Trophoblast cell (in vitro differentiated cells and primary cell): ENCODE data around the gene ANXA8L1.
"Not testable (repeated sequence)": the region's sequence is repeated elsewhere in the genome, so short reads cannot be mapped to it uniquely, and the experiment has no call there.

ENCODE experiments used
- DNase-seq, 2 donors: peaks; one replicate each; pipeline ENCODE4 v3.0.0-alpha.2; 2016
- H2AFZ ChIP-seq: 2 replicates; pipeline ENCODE4 v1.6.1; 2013; ENCODE audit warnings: low read length, moderate library complexity, mild to moderate bottlenecking; ENCODE audit not compliant: insufficient read depth, poor library complexity
- H2AK5ac ChIP-seq: 2 replicates; pipeline ENCODE4 v1.6.1; 2013; ENCODE audit warnings: mild to moderate bottlenecking, low read length
- H2BK120ac ChIP-seq: 2 replicates; pipeline ENCODE4 v1.6.1; 2013; ENCODE audit warnings: low read length, mild to moderate bottlenecking, moderate library complexity; ENCODE audit not compliant: insufficient read depth, poor library complexity
- H2BK12ac ChIP-seq: 2 replicates; pipeline ENCODE4 v1.6.1; 2013; ENCODE audit warnings: mild to moderate bottlenecking, low read length, moderate library complexity
- H2BK5ac ChIP-seq: 2 replicates; pipeline ENCODE4 v1.6.1; 2013; ENCODE audit warnings: low read length, low read depth, moderate library complexity, mild to moderate bottlenecking; ENCODE audit not compliant: poor library complexity
- H3K14ac ChIP-seq: 2 replicates; pipeline ENCODE4 v1.6.1; 2013; ENCODE audit warnings: mild to moderate bottlenecking, low read length
- H3K18ac ChIP-seq: 2 replicates; pipeline ENCODE4 v1.6.1; 2013; ENCODE audit warnings: mild to moderate bottlenecking, low read length
- H3K23ac ChIP-seq: 2 replicates; pipeline ENCODE4 v1.6.1; 2013; ENCODE audit warnings: low read length
- H3K27ac ChIP-seq: 2 replicates; pipeline ENCODE4 v1.5.1; 2013; ENCODE audit warnings: low read depth, mild to moderate bottlenecking, inconsistent platforms, low read length, moderate library complexity
- H3K27me3 ChIP-seq: 2 replicates; pipeline ENCODE4 v1.6.1; 2013; ENCODE audit warnings: inconsistent platforms, mild to moderate bottlenecking, low read length, moderate library complexity; ENCODE audit not compliant: insufficient read depth
- H3K36me3 ChIP-seq, 2 experiments: 1 replicate in 1 of 2; 2 replicates in 1 of 2; pipeline ENCODE4 v1.6.1; 2013; ENCODE audit warnings: low read length in 2 of 2, mild to moderate bottlenecking in 2 of 2, moderate library complexity in 1 of 2; ENCODE audit not compliant: insufficient read depth in 2 of 2, control insufficient read depth in 1 of 2
- H3K4ac ChIP-seq: 2 replicates; pipeline ENCODE4 v1.6.1; 2013; ENCODE audit warnings: low read depth, mild to moderate bottlenecking, low read length, moderate library complexity
- H3K4me1 ChIP-seq, 2 experiments: 1 replicate in 1 of 2; 2 replicates in 1 of 2; pipeline ENCODE4 v1.6.1; 2013; ENCODE audit warnings: low read length in 2 of 2, mild to moderate bottlenecking in 2 of 2, moderate library complexity in 1 of 2; ENCODE audit not compliant: insufficient read depth in 2 of 2, control insufficient read depth in 1 of 2
- H3K4me2 ChIP-seq: 2 replicates; pipeline ENCODE4 v1.6.1; 2013; ENCODE audit warnings: inconsistent platforms, mild to moderate bottlenecking, low read length, moderate library complexity
- H3K4me3 ChIP-seq: 2 replicates; pipeline ENCODE4 v1.5.1; 2013; ENCODE audit warnings: mild to moderate bottlenecking, low read depth, low read length, inconsistent platforms
- H3K79me1 ChIP-seq: one replicate; pipeline ENCODE4 v1.6.1; 2013; ENCODE audit warnings: low read length
- H3K79me2 ChIP-seq: 2 replicates; pipeline ENCODE4 v1.6.1; 2013; ENCODE audit warnings: low read length, mild to moderate bottlenecking; ENCODE audit not compliant: control insufficient read depth, insufficient read depth, poor library complexity
- H3K9ac ChIP-seq: 2 replicates; pipeline ENCODE4 v1.6.1; 2013; ENCODE audit warnings: mild to moderate bottlenecking, low read length
- H3K9me3 ChIP-seq: 2 replicates; pipeline ENCODE4 v1.6.1; 2013; ENCODE audit warnings: low read depth, mild to moderate bottlenecking, control low read depth, inconsistent platforms, low read length; ENCODE audit not compliant: insufficient read depth
- H4K12ac ChIP-seq: 2 replicates; pipeline ENCODE4 v1.6.1; 2013; ENCODE audit warnings: low read depth, mild to moderate bottlenecking, low read length, moderate library complexity
- H4K8ac ChIP-seq: 2 replicates; pipeline ENCODE4 v1.6.1; 2013; ENCODE audit warnings: low read depth, mild to moderate bottlenecking, low read length, moderate library complexity
- H4K91ac ChIP-seq: one replicate; pipeline ENCODE4 v1.6.1; 2013; ENCODE audit warnings: low read depth, mild to moderate bottlenecking, low read length, moderate library complexity
- WGBS: extraction: QIAGEN DNeasy Blood & Tissue Kit; methylation state at CpG from one replicate; pipeline ENCODE4 v1.1.7; 2013; ENCODE audit warnings: missing lambda C conversion rate; ENCODE audit not compliant: insufficient read length, insufficient coverage; ENCODE audit errors: extremely low coverage; 5-methylcytosine and 5-hydroxymethylcytosine counted together

Gene ANXA8L1

DNA sequence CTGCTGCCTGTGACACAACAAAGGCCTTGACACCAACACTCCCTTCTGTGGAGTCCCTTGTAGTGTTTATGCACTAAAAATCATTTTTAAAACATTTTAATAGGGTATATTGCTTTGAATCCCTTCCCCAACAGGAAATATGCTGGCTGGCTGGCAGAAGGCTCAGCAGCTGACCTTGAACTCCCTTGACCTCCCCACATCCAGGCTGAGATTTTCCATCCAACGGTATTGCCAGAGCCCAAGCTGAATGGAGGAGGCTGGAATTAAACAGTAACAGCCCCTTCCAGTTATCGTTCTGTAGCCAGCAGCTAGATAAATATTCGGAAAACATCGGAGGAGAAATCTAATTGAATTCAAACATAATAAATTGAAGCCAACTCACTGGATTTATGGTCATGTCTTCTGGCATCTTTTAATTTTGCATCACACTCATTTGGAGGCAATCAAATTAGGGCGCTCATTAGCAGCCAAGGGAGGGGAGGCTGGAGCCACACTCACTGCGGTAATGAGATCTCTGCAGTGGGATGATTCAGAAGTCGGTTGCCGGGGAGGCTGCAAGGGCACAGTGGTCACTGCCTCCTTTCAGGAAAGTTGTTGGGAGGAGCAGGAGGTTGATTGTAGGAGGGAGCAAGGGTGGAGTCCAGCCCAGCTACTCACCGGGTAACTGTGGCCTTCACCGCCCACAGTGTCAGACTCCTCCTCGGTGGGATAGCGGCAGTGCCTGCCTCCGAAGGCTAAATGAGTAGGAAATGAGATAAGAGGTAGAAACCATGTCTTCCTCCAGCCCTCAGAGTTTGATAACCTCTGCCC lies 44.2 kb downstream of the ANXA8L1 start:
- not testable (repeated sequence) for H3K27ac ChIP-seq
- no CpG with 5 or more reads among the region's 13 CpGs for WGBS

DNA sequence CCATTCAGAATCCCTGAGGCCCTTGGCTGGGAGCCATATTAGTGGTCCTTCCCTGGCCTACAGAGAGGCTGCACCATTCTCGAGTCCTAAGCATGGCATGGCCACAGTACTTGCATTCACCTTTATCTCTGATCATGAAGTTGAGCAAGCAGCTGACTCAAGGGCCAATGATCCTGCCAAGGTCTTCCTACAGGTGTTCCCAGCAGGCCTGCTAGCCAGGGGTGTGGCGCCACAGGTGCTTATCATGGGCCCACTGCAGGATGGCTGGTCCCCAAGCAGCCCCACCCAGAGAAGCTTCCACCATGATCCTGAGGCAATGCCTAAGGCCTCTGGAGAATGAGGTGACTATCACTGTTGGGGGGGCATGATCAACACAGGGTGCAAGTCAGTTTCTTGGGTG lies 48.0 kb downstream of the ANXA8L1 start:
- WGBS, result no CpG with 5 or more reads among the region's 2 CpGs
- H4K12ac ChIP-seq, H3K27ac ChIP-seq: not testable (repeated sequence)

More for the DNA sequence above, 44.2 kb downstream of the ANXA8L1 start:
- H2AFZ ChIP-seq, H3K4me3 ChIP-seq, H4K91ac ChIP-seq, DNase-seq, H3K23ac ChIP-seq, H3K79me1 ChIP-seq, H3K4ac ChIP-seq, H2BK12ac ChIP-seq, H3K9ac ChIP-seq, H3K27me3 ChIP-seq, H3K36me3 ChIP-seq, H3K79me2 ChIP-seq, H3K4me2 ChIP-seq, H3K4me1 ChIP-seq, H2AK5ac ChIP-seq, H3K18ac ChIP-seq, H4K12ac ChIP-seq, H4K8ac ChIP-seq, H3K14ac ChIP-seq, H2BK5ac ChIP-seq, H2BK120ac ChIP-seq, H3K9me3 ChIP-seq: not testable (repeated sequence)

DNA sequence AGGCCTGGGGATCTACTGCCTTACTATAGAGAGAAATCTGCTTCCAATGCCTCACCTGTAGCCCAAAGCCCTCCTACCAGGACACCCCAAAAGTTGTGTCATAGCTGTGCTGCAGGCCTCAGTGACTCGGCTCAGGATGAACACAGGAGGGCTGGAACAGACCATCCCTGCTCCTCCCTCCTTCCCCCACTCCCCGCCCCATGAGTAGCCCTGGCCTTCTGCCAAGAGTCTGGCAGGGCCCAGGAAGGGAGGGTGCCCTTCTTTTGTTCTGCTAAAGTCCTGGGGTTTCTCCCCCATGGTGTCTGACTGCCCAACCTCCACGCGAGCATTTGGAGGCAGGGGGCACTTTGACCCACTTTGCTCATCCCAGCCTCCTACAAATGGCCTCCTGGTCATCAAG lies 65.4 kb downstream of the ANXA8L1 start:
- not testable (repeated sequence) for H2AK5ac ChIP-seq, H3K27me3 ChIP-seq, H2BK120ac ChIP-seq, H2BK12ac ChIP-seq, H3K4me2 ChIP-seq, H3K18ac ChIP-seq, H3K9me3 ChIP-seq, H3K23ac ChIP-seq, H4K8ac ChIP-seq, H3K36me3 ChIP-seq, H3K4me3 ChIP-seq, H3K14ac ChIP-seq, H3K9ac ChIP-seq, H3K27ac ChIP-seq, H2AFZ ChIP-seq, H2BK5ac ChIP-seq, H3K79me1 ChIP-seq, H3K4me1 ChIP-seq, H3K79me2 ChIP-seq, H4K91ac ChIP-seq, H4K12ac ChIP-seq, DNase-seq, H3K4ac ChIP-seq
- WGBS, result no CpG with 5 or more reads among the region's 4 CpGs

More for the DNA sequence above, 48.0 kb downstream of the ANXA8L1 start:
- not testable (repeated sequence) for H4K91ac ChIP-seq, H3K23ac ChIP-seq, H2BK120ac ChIP-seq, H3K4me2 ChIP-seq, H3K14ac ChIP-seq, H3K4me1 ChIP-seq, DNase-seq, H3K9me3 ChIP-seq, H3K4me3 ChIP-seq, H3K4ac ChIP-seq, H3K27me3 ChIP-seq, H2AK5ac ChIP-seq, H2BK12ac ChIP-seq, H3K9ac ChIP-seq, H3K79me1 ChIP-seq, H3K18ac ChIP-seq, H2BK5ac ChIP-seq, H3K36me3 ChIP-seq, H4K8ac ChIP-seq, H2AFZ ChIP-seq, H3K79me2 ChIP-seq
